Body of pancreas (tissue), 4 donors: ENCODE results near the gene PFN3.

Experiments used
- POLR2A ChIP-seq, 3 donors: fragments of 450-650 bp; IDR thresholded peaks; one replicate each; pipeline ENCODE4 v1.6.1; 2016; ENCODE audit warnings: antibody characterized with exemption in 3 of 3, mild to moderate bottlenecking in 2 of 3
- TF ChIP-seq, protein P1 (sequence below), 7 experiments: fragments of 450-650 bp in 4 of 7; fragments of 200-600 bp in 3 of 7; sonication (generic) in 3 of 7; IDR thresholded peaks; one replicate each; pipeline ENCODE4 v1.5.1; 2016 to 2019; ENCODE audit warnings: antibody characterized with exemption in 7 of 7

DNA sequence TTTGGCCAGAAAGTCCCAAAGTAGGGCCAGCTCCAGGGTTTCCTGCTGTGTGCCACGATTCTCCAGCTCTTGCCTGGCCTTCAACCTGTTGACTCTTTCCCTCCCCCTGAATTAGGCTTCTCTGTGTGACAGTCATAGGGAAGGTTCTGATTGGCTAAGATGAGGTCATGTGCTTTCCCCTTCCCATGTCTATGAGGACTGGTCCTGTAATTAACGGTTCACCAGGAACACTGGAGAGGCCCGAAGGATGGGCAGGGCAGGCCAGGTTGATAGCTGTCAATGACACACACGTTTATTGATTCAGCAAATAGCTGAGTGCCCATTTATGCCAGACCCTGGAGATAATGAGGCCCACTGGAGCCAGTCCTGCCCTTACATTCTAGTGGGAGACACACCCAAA, 37.2 kb upstream of the PFN3 start:
- TF ChIP-seq, protein P1, sequence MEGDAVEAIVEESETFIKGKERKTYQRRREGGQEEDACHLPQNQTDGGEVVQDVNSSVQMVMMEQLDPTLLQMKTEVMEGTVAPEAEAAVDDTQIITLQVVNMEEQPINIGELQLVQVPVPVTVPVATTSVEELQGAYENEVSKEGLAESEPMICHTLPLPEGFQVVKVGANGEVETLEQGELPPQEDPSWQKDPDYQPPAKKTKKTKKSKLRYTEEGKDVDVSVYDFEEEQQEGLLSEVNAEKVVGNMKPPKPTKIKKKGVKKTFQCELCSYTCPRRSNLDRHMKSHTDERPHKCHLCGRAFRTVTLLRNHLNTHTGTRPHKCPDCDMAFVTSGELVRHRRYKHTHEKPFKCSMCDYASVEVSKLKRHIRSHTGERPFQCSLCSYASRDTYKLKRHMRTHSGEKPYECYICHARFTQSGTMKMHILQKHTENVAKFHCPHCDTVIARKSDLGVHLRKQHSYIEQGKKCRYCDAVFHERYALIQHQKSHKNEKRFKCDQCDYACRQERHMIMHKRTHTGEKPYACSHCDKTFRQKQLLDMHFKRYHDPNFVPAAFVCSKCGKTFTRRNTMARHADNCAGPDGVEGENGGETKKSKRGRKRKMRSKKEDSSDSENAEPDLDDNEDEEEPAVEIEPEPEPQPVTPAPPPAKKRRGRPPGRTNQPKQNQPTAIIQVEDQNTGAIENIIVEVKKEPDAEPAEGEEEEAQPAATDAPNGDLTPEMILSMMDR (IDR thresholded peaks at IDR 0.05) = no peak
- no peak for TF ChIP-seq POLR2A (IDR thresholded peaks at IDR 0.05)
